AG04449 (cell line): ENCODE measurements around the gene DOCK1.
A peak's percentile ranks its signal among the peaks of the same experiment; 100 is the strongest.
"Not testable (repeated sequence)": the region's sequence is repeated elsewhere in the genome, so short reads cannot be mapped to it uniquely, and the experiment has no call there.

ENCODE experiments used
- CTCF ChIA-PET: fragments of 350-600 bp; formaldehyde crosslinking; extraction: SDS; loops from one replicate; lab custom pipeline; 2021; ENCODE audit warnings: antibody characterized with exemption; lab: Yijun Ruan, JAX
- POLR2A ChIA-PET: fragments of 400-600, 350-600 bp; formaldehyde crosslinking; extraction: SDS; loops from one replicate; lab custom pipeline; 2020; ENCODE audit warnings: antibody characterized with exemption, inconsistent platforms; lab: Yijun Ruan, JAX
- DNase-seq: peaks from one replicate; pipeline ENCODE4 v3.0.0-alpha.2; 2010; ENCODE audit warnings: low read depth, low spot score
- H3K4me3 ChIP-seq: 2 replicates; pipeline ENCODE4 v1.5.1; 2011; ENCODE audit warnings: low read depth, mild to moderate bottlenecking, control low read depth, low read length
- TF ChIP-seq, protein P1 (sequence below): IDR thresholded peaks from one replicate; pipeline ENCODE4 v1.5.1; 2011; ENCODE audit warnings: mild to moderate bottlenecking, moderate library complexity, low read length, control low read depth, inconsistent platforms; ENCODE audit not compliant: insufficient read depth; ENCODE audit errors: missing control alignments

DOCK1 gene

DNA sequence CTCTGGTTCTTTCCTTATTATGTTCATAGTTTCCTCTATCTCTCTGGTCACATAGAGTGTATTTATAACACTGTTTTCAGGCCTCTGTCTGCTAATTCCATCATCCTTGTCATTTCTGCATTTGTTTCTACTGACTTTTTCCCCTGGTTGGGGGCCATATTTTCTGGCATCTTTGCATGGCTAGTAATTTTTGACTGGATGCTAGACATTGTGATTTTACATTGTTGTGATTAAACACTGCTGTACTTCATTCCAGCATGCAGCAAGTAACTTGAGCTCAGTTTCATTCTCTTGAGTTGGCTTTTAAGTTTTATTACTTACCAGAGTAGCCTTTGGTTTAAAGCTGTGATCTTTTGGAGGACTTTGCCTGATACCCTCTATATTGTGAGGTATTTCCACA lies 6.8 kb upstream of the DOCK1 start:
- TF ChIP-seq, protein P1, sequence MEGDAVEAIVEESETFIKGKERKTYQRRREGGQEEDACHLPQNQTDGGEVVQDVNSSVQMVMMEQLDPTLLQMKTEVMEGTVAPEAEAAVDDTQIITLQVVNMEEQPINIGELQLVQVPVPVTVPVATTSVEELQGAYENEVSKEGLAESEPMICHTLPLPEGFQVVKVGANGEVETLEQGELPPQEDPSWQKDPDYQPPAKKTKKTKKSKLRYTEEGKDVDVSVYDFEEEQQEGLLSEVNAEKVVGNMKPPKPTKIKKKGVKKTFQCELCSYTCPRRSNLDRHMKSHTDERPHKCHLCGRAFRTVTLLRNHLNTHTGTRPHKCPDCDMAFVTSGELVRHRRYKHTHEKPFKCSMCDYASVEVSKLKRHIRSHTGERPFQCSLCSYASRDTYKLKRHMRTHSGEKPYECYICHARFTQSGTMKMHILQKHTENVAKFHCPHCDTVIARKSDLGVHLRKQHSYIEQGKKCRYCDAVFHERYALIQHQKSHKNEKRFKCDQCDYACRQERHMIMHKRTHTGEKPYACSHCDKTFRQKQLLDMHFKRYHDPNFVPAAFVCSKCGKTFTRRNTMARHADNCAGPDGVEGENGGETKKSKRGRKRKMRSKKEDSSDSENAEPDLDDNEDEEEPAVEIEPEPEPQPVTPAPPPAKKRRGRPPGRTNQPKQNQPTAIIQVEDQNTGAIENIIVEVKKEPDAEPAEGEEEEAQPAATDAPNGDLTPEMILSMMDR: no peak
- no peak for DNase-seq
- POLR2A ChIA-PET: no interaction called here
- CTCF ChIA-PET: no interaction called here
- no peak overlapping the region for H3K4me3 ChIP-seq

DNA sequence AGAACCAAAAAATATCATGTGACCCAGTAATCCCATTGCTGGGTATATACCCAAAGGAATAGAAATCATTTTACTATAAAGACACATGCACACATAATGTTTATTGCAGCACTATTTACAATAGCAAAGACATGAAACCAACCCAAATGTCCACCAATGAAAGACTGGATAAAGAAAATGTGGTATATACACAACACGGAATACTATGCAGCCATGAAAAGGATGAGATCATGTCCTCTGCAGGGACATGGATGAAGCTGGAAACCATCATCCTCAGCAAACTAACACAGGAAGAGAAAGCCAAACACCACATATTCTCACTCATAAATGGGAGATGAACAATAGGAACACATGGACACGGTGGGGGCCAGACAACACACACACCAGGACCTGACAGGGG lies 5.7 kb upstream of the DOCK1 start:
- DNase-seq, H3K4me3 ChIP-seq, CTCF ChIA-PET, POLR2A ChIA-PET: not testable (repeated sequence)

DNA sequence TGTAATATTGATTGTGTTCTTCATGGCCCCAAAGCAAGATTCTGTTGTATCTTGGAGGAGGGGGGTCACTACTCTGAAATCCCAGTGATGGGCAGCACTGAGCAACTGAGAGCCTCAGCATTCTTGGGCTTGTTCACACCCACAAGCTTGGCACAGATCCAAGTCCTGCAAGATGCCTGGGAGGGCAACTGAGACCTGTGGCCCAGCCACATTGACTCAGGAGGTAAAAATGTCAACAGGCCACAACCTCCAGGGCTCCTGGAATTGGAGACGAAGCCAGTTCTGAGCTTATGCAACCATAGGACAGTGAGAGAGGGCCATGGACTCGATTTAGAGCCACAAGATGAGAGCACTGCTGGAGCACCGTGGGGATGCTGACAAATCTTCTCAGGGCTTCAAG lies 3.1 kb upstream of the DOCK1 start:
- DNase-seq: peak; percentile 19
- TF ChIP-seq, protein P1: peak; percentile 37
- CTCF ChIA-PET: no interaction called here
- no peak overlapping the region for H3K4me3 ChIP-seq
- POLR2A ChIA-PET: no interaction called here

DNA sequence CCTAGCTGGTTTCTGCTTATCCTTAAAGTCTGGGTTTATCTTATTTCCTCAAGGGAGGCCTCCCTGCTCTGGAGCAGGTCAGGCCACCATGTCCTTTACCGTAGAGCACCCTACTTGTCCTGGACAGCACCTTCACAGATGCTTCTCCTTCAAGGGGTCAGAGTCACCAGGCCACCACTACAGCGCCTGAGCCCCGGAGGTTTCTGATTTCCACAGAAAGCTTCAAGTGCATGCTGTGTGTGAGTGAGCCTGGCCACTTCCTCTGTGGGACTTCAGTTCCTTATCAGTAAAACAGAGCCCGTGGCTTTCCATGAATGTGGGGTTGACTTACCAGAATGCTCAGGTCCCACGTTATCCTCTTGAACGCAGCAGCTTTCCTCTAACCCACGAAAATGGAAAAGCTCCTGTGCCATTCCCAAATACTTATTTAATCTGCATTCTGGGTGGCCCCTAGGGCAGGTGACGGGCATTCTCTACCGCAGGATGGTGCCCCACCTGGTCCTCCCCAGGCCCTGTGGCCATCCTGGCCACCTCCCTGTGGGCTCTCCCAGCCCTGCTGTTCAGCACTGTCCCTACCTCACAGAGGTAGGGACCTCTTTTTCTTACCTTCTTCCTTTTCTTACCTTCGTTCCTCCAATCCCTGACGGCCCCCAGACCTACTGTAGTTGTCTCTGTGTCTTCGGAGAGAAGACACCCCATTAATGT lies 1.4 kb upstream of the DOCK1 start:
- no peak for DNase-seq
- POLR2A ChIA-PET: interaction anchor here (1.0 kb wide), 1 partner anchor 10 kb away, joined by 3 read pairs; no protein-coding TSS in a partner anchor
- CTCF ChIA-PET: no interaction called here
- TF ChIP-seq, protein P1: no peak
- no peak overlapping the region for H3K4me3 ChIP-seq

DNA sequence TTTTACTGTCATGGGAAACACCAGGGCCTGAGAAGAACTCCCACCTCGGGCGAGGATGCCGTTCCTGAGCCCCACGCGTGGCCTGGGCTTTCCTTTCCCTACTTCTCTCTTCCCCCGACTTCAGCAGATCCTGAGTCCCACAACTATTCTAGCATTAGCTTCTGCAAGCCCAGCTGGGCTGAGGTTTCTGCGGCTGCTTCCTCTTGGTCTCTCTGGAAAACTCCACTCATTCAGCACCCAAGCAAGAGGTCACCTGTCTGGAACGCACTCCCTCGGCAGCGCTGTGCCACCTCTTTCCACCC lies 761 bp upstream of the DOCK1 start:
- H3K4me3 ChIP-seq: peak overlapping the region; percentile 73
- TF ChIP-seq, protein P1: no peak
- ChIA-PET CTCF (no interaction called here), POLR2A (interaction anchor here (0.8 kb wide), 1 partner anchor 9 kb away, joined by 3 read pairs; no protein-coding TSS in a partner anchor)
- no peak for DNase-seq

DNA sequence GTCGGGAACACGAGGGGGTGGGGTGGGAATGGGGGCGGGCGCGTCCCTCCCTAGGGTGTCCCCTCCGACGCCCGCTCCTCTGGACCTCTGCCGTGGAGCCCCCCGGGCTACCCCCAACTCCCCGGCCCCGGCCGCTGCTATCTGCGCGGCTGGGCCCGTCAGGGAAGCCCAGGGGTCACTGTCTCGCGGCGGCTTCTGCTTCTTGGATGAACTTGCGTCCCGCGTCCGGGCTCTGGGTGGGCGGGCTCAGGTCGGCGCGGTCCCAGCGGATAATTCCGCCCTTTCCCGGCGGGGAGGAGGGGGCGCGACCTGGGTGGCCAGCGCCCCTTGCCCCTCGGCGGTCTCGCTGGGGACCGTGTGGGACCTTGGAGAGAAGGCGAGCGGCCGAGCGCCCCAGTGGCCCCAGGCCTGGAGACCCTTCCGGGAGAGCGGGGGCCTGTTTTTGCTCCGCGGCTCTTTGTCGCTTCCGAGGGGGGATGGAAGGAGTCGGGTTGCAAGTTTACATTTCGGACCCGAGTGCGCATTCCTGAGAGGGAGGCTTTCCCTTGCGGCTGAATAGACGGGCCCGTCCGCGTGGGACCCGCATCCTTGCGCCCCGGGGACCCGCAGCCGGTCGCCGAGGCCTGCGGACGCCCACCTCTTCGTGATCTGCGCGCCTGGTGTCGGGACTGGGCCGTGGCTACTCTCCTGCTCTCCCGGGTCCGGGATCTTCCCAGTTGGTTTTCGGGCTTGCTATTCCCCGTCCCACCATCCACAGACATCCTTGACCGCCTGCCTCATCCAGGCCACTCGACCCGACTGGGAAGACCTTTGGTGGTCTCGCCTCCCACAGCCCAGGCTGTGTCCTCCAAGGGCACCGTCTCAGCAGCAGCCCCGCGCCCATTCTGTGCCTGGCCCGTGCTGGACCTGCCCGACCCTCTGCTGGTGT lies 812 bp downstream of the DOCK1 start:
- peak overlapping the region; percentile 73 for H3K4me3 ChIP-seq
- TF ChIP-seq, protein P1: no peak
- no peak for DNase-seq
- POLR2A ChIA-PET: no interaction called here
- CTCF ChIA-PET: no interaction called here
